GM18505 (cell line): ENCODE results near the gene SELENOH.

Experiments used
- ATAC-seq: cut with Tn5 transposase; IDR thresholded peaks from one replicate; pipeline ENCODE4 v1.9.1; 2021; ENCODE audit not compliant: unreplicated experiment
- POLR2A ChIP-seq: IDR thresholded peaks from 4 replicates; pipeline ENCODE4 v1.6.1; 2011; ENCODE audit warnings: borderline replicate concordance; ENCODE audit not compliant: insufficient read depth, insufficient read length; ENCODE audit errors: extremely low read depth

SELENOH gene

DNA sequence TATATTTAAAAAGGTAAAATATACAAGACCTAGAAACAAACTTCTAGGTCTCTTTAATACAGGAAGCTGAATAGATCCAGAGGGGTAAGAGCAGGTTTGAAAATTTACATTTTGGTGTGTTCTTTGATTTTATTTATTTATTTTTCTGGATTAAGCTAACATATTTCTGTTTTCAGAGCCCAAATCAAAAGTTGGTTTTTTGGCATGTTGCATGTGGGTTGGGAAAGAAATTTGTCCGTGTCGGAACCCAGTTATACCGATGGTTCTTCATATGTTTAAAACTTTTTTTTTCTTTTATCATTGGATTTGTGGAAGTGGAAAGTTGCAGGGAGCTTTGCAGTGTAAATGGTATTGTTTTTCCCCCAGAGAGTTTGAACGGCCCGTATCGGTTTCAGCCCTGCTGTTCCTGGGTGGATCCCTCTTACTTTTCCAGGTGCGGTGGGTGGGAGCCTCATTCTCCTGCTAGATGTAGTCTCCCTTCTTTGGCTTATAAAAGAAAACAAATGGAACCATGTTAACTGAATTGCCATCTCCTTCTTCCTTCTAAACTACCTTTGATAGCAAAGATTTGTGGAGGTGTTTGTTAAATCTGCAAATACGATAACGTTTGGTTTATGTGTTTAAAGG is 21.1 kb downstream of the SELENOH start:
- no peak for TF ChIP-seq POLR2A
- no peak for ATAC-seq

DNA sequence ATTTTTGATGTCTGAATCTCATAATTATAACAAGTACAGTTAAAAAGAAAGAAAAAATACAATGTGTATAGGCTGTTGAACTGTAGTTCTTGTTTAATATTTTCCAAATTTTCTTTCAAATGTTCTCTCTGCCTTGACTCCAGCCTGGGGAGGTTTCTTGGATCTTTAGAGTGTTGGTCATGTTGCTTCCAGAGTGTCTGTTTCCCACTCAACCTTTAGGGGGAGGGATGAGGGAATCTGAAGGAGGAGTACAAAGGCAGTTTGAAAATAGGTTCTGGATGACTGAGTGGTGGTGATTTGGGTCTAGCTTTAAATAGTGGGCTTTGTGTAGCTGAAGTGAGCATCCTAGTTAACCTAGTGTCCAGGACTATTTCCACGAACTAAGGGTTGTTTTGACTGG is 22.3 kb downstream of the SELENOH start:
- no peak for TF ChIP-seq POLR2A

DNA sequence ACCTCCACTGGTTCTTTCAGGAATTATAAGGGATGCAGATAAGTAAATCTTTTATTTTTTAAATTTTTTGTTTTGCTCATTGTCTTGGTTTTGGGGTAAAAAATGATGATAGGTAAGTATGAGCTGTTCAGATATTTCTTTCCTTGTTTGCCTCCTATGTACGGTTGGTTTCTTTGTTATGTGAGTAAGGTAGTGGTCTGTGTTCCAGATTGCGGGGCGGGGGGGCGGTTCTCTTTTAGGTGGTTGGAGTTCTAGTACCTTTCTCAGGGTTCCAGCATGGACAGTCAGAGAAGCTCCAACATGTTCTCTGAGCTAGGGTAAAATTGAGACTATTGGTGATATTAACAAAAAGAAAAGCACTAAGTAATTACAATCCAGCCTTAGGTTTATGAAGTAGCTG is 22.7 kb downstream of the SELENOH start:
- no peak for ATAC-seq
- no peak for TF ChIP-seq POLR2A

More for the DNA sequence above, 22.3 kb downstream of the SELENOH start:
- ATAC-seq = no peak

DNA sequence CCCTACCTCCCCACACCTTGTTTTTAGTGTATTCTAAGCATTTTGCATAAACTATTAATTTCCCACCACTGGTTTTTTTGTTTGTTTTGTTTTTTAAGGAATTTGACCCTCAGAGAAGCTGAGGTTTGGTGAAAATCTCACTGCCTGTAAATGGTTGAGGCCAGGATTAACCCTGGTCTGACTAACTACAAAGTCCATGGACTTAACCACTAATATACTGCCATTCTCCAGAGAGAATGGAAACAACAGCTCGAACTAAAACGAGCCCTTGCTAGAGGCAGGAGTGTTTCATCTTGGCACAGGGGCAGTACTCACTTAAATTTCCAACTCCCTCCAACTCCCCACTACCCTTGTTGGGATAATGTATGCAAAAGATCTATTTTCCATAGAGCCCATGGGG is 23.3 kb downstream of the SELENOH start:
- TF ChIP-seq POLR2A = no peak
- ATAC-seq = no peak

DNA sequence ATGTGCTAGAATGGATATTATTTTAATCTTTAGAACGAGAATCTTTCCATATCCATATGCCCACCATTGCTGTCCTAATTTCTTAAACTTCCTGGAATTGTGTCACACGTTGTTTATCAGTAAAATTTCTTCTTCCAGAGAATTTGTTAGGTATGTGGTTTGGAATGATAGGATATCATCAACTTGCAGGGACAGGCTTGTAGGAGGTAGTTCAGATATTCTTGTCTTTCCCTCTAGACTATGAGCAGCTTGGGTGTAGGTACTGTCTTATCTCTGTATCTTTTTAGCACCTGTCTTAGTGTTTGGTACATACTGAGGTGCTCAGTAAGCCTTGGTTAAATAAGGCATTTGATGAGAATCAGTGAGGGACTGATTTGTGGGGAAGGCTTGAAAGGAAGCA is 23.7 kb downstream of the SELENOH start:
- no peak for ATAC-seq
- TF ChIP-seq POLR2A = no peak

DNA sequence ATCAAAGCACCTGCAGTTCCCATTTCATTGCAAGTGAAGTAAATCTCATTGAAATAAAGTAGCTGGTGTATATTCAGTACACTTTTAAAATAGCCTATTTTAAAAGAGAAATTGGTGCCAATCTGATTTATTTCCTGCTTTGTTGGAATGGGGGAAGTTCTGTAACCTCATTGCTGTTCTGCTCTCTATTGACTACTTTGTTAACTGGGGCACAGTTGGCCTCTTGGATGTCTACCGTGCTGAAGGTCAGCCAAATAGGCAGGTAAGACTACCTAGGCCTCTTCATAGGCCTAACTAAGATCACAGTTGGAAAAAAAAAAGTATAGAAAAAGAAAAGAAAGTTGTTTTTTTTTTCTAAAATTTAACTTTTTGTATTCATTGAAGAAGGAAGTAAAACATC is 29.5 kb downstream of the SELENOH start:
- no peak for TF ChIP-seq POLR2A
- no peak for ATAC-seq

DNA sequence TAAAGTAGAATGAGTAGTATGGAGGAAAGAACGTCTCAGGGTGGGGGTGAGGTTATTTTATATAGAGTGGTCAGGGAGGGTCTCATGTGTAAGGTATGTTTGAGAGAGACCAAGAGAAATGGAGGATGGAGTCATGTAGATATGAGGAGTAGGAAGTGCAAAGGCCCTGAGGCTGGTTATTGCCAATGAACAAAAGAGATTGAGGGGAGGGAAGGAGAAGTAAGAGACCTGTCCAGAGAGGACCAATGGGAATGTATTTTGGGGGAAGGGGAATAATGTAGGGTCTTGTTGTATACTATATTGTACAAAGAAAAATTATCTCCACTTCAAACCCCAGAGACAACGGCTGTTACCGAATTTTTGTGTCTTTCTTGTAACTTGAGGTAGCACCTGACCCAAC is 30.1 kb downstream of the SELENOH start:
- no peak for TF ChIP-seq POLR2A
- ATAC-seq = no peak

DNA sequence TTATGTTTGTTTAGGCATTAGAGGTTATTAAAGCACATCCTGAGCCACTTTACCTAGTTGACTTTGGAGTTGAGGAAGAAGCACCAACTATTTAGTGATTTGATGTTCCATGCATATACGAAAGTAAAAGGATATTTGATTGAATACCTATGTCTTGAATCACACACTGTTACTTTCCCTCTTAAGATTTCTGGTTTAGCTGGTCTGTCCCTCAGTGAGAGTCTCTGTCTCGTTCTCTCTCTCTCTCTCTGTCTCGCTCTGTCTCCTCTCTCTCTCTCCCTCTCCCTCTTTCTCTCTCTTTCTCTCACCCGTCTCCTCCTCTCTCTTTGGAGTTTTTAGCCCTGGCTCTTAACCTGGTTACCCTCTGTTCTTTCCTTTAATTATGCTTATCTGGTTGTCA is 31.3 kb downstream of the SELENOH start:
- no peak for TF ChIP-seq POLR2A
- ATAC-seq = no peak

DNA sequence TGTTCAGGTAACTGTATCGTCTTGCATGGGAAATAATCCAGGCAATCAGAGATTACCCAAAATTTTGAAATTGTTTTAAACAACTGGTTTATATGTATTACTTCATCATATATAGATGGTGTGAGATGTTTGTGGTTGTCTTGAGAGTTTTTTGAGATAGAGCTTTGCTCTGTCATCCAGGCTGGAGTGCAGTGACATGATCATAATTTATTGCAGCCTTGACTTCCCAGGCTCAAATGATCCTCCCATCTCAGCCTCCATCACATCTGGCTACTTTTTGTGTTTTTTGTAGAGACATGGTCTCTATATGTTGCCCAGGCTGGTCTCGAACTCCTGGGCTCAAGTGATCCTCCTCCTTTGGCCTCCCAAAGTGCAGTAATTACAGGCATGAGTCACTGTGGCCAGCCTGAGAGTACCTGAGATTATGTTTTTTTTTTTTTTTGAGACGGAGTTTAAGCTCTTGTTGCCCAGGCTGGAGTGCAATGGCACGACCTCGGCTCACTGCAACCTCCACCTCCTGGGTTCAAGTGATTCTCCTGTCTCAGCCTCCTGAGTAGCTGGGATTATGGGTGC is 31.8 kb downstream of the SELENOH start:
- ATAC-seq = no peak
- TF ChIP-seq POLR2A = no peak

DNA sequence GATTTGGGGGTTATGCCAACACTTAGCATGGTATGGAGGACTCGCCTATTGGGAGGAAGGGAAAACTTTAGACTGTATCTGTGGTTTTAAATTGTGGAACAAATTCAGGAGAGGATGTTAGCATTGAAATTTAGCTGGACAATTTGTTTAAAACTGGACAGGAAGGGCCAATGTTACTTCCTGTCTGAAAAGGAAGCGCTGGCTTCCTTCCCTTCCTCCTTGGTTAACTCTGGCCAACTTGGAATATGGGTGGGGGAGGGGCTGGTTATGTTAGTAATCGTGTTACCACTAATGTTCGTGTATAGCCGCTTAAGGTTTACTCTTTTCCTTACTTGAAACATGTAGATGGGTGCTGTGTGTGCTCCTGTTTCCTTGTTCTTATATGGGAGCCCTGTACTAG is 34.2 kb downstream of the SELENOH start:
- no peak for ATAC-seq
- no peak for TF ChIP-seq POLR2A

DNA sequence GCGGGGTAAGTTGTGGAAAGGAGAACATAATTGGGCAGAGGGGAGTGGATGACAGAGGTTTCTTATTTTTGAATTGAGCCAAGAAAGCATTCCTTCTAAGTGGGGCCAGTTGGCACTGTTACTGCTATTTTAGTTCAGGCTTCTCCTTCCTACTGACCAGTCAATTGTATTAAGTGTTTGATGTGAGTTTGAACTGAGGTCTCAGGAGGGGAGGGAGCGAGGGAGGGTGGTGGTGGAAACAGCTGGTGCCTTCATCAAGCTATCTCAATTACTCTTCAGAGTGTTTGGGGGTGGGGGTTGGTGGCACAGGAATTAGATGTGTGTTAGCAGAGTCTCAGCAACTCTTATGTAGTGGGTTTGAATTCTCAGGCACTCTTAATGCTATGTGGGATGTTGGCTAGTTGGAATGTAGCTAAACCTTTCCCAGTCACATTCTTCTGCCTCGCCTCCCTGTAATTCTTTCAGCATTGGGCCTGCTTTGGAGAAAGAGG is 34.8 kb downstream of the SELENOH start:
- no peak for TF ChIP-seq POLR2A
- no peak for ATAC-seq

DNA sequence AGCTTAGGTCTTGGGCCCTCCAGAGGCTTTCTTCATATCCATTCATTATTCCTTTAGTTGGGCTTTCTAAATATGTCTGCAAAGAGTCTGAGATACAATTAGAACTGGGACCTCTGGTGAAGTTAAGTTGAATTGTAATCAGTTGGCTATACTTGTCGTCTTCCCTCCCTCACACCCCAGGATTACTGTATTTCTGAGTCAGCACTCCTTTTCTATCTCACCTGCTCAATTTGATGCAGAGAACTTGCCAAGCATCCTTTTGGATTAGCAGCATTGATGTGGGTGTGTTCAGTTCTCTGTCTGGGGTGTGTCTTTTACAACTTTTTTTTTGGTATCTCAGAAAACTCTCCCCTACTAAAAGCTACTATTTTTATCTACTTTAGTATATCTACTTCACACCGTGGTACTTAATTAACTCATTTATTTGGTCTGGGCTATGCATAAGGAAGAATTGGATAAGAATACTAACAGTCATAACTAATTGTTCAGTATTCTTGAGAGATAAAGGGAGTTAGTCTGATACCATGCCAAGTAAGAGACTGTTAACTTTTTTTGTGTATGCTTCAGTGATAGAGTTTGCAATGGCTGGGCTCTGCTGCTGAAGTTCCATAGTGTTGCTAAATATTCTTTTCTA is 35.4 kb downstream of the SELENOH start:
- ATAC-seq = no peak
- TF ChIP-seq POLR2A = no peak

DNA sequence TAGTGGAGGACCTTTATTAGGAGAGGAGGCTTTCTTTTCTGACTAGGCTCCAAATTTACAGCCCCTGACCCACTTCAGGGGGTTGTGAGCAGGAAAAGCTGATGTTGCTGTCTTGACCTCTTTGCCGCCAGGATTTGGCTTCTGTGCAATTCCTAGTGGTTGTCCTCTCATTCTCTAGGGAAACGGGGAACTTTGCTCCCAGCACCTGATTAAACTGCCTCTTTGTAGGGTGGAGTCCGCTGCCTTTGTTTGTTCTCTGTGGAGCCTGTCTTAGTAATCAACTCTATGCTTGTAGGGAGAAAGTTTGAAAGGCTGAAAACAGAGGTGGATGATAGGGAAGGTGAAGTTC is 36.7 kb downstream of the SELENOH start:
- ATAC-seq = no peak
- TF ChIP-seq POLR2A = no peak

DNA sequence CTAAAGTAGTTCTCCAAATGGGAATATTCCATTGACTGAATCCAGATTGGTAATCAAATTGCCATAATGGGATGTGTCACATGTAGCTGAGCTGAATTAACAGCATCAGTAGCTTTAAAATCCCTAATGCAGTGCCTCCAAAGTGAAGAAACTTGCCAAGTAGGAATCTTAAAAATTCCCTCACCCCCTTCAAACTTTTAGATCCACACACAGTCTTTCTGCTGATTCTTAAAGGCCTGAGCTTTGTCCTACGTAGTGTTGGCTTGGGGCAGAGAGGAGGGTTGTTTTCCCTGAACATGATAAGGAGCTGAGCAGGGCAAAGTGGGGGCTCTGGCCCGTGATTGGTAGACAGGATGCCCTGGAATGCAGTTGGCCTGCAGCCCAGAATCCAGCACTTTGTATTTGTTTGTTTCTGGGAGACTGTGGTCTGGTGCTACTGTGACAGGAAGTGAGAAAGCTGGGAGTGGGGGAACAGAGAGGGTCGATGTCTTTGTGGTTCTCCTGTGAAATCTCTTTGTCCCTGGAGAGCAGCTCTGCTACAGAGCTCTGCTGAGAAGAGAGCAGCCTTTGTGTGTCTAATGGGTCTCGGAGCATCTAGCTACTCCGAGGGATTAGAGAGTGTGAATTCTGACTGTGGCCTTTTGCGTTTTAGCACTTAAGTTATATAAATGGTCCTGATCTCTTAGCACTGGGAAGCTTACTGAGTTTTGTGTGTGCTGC is 37.2 kb downstream of the SELENOH start:
- TF ChIP-seq POLR2A = no peak
- no peak for ATAC-seq
